ENCODE measurements around the gene CROCC2. TPM values are rescaled to one million over a fixed set of nuclear protein-coding genes. Genes with fewer than 3 reads are reported as not detected.

The CROCC2 gene
- total RNA-seq, 2 donors from 2014 or later = not detected

GRCh38 chr2:240891492-240892340, 14.4 kb upstream of the CROCC2 start:
- Histone ChIP-seq H3K27ac (no peak overlapping the region), H3K4me1 (ENCODE audit: control insufficient read depth in 1 of 2, low read depth in 2 of 2) (no peaks in the 10 kb centered on the region), H3K4me3 (no peak overlapping the region), H3K27me3 (replicated peaks; ENCODE audit: insufficient read depth) (no peaks in the 10 kb centered on the region), H3K9me3 (no peaks in the 10 kb centered on the region), H3K36me3 (no peaks in the 10 kb centered on the region)
- TF ChIP-seq, protein P1, sequence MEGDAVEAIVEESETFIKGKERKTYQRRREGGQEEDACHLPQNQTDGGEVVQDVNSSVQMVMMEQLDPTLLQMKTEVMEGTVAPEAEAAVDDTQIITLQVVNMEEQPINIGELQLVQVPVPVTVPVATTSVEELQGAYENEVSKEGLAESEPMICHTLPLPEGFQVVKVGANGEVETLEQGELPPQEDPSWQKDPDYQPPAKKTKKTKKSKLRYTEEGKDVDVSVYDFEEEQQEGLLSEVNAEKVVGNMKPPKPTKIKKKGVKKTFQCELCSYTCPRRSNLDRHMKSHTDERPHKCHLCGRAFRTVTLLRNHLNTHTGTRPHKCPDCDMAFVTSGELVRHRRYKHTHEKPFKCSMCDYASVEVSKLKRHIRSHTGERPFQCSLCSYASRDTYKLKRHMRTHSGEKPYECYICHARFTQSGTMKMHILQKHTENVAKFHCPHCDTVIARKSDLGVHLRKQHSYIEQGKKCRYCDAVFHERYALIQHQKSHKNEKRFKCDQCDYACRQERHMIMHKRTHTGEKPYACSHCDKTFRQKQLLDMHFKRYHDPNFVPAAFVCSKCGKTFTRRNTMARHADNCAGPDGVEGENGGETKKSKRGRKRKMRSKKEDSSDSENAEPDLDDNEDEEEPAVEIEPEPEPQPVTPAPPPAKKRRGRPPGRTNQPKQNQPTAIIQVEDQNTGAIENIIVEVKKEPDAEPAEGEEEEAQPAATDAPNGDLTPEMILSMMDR (IDR thresholded peaks at IDR 0.05) = no peak
- ATAC-seq (ENCODE audit: insufficient number of reproducible peaks, low FRiP score, low read depth) = no peak
- DNase-seq (ENCODE audit: low spot score) = no peak

- Histone ChIP-seq H3K9me3 (no peaks in the 10 kb centered on the region), H3K4me3 (no peak overlapping the region), H3K4me1 (ENCODE audit: control insufficient read depth in 1 of 2, low read depth in 2 of 2) (no peaks in the 10 kb centered on the region), H3K27me3 (replicated peaks; ENCODE audit: insufficient read depth) (no peaks in the 10 kb centered on the region), H3K36me3 (no peaks in the 10 kb centered on the region), H3K27ac (no peak overlapping the region)
- DNase-seq (ENCODE audit: low spot score) (no peak), ATAC-seq (ENCODE audit: insufficient number of reproducible peaks, low FRiP score, low read depth) (no peak)
- TF ChIP-seq, protein P1 (IDR thresholded peaks at IDR 0.05) = no peak
Measured at GRCh38 chr2:240892356-240892755, 13.8 kb upstream of the CROCC2 start.

DNA sequence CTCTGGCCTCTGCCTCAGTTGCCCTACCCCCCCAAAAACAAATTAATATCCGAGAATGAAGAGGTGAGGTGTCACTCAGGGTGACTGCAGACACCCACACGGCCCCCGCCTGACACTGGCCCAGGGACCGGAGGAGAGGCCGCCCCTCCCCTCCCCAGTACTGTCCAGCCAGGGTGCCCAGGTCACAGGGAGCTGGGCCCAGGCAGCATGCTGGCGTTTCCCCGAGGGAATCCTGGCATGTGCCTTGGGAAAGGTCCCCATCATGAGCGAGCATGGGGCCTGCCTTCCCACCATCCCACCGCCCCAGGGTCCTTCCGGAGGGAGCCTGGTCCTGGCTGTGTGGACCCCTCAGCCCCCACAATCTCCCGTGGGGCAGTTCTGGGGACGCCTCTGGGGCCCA, 13.2 kb upstream of the CROCC2 start:
- TF ChIP-seq, protein P1 (IDR thresholded peaks at IDR 0.05) = no peak
- no peak overlapping the region for H3K4me3 ChIP-seq
- no peaks in the 10 kb centered on the region for H3K27me3 ChIP-seq (replicated peaks; ENCODE audit: insufficient read depth)
- no peak overlapping the region for H3K27ac ChIP-seq
- H3K4me1 ChIP-seq (ENCODE audit: control insufficient read depth in 1 of 2, low read depth in 2 of 2) = no peaks in the 10 kb centered on the region
- DNase-seq (ENCODE audit: low spot score) = no peak
- ATAC-seq (ENCODE audit: insufficient number of reproducible peaks, low FRiP score, low read depth) = no peak
- no peaks in the 10 kb centered on the region for H3K36me3 ChIP-seq
- no peaks in the 10 kb centered on the region for H3K9me3 ChIP-seq

DNA sequence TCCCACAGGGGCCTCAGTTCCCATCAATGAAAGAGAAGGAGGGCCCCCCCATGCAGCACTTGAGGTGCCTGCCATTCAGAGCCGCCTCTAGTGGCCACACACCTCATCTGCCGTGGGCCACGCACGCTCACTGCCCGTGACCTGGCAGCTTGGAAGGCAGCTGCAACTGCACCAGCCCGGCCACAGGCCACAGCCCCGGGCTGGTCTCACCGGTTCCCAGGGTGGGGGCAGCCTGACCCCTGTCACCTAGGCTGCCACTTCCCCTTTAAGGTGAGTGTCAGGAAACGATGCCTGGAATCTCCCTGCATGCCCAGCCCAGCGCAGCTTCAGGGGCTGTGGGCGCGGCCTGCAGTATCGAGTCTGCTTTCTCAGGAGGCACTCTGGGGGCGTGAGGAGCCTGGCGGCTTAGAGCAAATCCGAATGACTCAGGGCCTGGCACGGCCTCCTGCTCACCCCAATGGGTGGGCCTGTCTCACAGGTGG, 12.7 kb upstream of the CROCC2 start:
- ATAC-seq (ENCODE audit: insufficient number of reproducible peaks, low FRiP score, low read depth) (no peak), DNase-seq (ENCODE audit: low spot score) (no peak)
- TF ChIP-seq, protein P1 (IDR thresholded peaks at IDR 0.05) = no peak
- Histone ChIP-seq H3K27ac (no peak overlapping the region), H3K36me3 (no peaks in the 10 kb centered on the region), H3K4me3 (no peak overlapping the region), H3K27me3 (replicated peaks; ENCODE audit: insufficient read depth) (no peaks in the 10 kb centered on the region), H3K4me1 (ENCODE audit: control insufficient read depth in 1 of 2, low read depth in 2 of 2) (no peaks in the 10 kb centered on the region), H3K9me3 (no peaks in the 10 kb centered on the region)

DNA sequence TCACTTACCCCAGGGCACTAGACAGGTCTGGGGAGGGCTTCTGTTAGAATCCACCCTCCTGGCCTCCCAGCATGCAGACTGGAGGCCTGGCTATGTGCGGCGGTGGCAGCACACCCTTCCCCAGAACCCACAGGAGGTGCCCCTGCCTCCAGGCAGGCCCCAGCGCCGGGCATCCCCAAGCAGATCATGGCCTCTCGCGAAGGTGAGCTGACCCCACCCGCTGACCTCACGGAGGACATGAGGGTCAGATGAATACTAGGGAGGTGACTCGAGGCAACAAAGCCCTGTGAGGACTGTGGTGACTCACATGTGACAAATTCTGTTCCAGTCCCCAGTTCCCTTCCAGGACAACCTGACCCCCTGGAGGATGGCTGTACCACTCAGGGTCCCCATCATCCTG, 12.1 kb upstream of the CROCC2 start:
- no peaks in the 10 kb centered on the region for H3K36me3 ChIP-seq
- DNase-seq (ENCODE audit: low spot score) (no peak), ATAC-seq (ENCODE audit: insufficient number of reproducible peaks, low FRiP score, low read depth) (no peak)
- no peaks in the 10 kb centered on the region for H3K9me3 ChIP-seq
- no peaks in the 10 kb centered on the region for H3K27me3 ChIP-seq (replicated peaks; ENCODE audit: insufficient read depth)
- TF ChIP-seq, protein P1 (IDR thresholded peaks at IDR 0.05) = no peak
- no peak overlapping the region for H3K27ac ChIP-seq
- no peaks in the 10 kb centered on the region for H3K4me1 ChIP-seq (ENCODE audit: control insufficient read depth in 1 of 2, low read depth in 2 of 2)
- no peak overlapping the region for H3K4me3 ChIP-seq
